ENCODE results near the gene SH2B3.
"Not testable (repeated sequence)": the region's sequence is repeated elsewhere in the genome, so short reads cannot be mapped to it uniquely, and the experiment has no call there.

The SH2B3 gene

DNA sequence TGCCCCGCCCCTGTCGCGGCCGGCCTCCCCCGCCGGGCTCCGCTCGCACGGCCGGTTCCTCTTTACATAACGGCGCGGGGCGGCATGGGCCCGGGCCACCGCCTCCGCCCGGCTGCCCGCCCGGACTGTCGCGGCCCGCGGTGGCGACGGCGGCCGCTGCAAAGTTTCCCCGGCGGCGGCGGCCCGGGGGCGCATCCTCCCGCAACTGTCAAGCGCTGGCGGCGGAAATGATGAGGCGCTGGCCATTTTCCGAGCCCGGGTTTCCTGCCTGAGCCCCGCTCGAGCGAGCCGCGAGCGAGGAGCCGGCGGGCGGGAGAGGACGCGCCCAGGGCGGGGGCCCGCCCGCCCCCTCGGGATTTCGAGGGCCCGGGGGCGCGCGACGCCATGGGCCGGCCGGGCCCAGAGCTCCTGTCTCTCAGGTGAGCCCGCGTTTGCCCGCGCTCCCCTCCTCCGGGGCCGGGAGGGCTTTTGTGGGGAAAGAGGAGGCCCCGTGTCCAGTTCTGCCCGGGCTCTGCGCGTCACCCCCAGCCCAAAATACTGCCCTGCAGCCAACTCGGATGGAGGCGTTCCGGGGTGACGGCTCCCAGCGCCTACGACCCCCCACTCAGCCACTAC lies at the start of gene SH2B3:
Gene SH2B3, plus strand, starts transcription at position 65 of the 615 bp plus-strand sequence. CDS start 12,223 bp downstream, outside the sequence.
- peak; percentile 88 for DNase-seq

DNA sequence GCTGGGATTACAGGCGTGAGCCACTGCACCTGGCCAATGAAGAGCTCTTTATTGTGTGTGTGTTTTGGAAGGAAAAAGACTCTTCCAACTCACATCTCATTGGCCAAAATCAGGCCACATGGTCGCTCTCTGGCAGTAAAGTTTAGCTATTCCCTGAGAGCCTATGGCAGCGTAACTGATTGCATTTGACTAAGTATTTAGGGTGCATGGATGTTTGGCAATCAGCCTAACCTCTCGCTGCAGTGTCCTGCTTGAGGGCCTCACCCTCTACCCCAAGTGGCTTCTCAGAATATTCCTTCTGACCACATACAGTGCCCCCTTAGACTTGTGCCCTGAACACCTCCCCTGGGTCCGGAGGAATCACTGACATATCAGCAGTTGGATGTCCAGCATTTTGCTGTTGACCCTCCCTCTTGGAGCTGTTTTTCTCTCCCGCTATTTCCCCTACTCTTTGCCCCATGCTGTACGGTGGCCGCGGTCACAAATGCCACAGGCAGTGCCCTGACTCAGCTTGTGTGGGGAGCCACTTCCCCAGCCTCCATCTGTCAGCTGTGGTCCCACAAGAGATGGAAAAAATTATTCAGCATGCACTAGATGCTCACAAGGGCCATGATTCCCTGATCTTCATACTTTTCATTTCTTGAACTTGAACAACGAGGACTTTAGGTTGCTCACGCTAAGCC lies 46.4 kb upstream of the SH2B3 start:
- DNase-seq = no peak

DNA sequence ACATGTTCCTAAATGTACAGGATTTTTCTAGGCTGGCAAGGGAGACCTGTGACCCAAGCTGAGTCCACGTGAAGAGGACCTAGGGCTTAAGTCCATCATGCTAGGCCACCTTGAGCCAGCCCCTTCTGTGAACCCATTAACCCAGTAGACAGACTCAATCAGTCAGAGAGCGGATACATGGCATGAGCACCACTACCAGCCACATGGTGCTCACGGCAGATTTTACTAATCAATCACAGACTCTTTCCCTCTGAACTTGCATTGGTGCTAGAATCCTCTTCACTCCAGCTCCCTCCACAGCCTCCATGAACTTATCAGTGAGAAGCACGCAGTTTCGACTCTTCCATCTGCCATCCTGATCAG lies 45.8 kb upstream of the SH2B3 start:
- no peak for DNase-seq

DNA sequence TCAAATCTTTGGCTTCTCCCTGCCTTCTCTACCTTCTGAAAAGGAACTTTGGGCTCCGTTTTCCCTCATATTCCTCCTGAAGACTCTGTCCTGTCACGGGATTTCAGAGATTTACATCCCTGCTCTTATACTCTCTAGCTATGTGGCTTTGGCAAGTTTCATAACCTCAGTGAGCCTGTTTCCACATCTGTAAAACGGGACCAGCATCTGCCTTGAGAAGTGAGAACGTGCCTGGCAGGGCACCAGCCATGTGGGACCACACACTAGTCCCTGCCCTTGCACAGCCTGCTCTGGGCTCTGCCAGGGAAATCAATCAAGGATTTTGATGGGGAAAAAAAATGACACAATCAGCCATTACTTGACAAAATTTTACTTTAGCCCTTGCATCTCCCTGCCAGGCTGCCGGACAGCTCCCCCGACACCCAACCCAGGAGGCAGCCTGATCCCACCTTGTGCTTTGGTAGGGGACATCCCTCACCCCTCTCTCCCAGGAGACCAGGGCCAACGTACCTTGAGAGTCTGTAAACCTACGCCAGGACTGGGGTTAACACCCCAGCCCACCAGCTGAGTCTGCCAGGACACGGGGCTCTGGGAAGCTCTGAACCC lies 45.3 kb upstream of the SH2B3 start:
- no peak for DNase-seq

DNA sequence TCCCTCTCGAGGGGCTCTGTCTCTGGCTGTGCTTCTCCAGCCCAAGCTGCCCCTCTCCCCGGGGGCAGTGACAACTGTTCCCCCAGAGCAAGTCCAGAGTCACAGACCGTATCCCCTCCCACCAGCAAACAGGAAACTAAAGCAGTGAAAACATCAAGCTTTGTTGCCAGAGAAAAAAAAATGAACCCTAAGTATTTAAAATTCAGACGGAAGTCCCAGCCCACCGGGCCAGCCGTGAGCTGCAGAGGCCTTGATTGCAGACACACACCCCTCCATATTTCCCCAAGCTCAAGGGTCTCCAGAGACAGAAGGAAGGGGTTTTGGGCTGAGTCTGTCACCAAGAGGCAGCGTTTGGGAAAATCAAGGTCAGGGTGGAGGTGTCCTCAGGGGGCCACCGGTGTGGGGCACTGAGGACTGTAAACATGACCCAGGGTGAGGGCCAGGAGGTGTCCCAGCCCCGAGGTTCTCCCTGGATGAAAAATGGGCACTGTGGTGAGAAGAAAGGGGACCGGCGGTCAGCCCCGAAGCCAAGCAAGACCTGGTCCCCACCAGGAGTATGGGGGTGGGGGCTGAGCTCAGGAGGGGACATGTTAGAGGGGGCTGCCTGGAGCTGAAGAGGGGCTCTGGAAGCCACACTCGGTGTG lies 44.5 kb upstream of the SH2B3 start:
- no peak for DNase-seq

DNA sequence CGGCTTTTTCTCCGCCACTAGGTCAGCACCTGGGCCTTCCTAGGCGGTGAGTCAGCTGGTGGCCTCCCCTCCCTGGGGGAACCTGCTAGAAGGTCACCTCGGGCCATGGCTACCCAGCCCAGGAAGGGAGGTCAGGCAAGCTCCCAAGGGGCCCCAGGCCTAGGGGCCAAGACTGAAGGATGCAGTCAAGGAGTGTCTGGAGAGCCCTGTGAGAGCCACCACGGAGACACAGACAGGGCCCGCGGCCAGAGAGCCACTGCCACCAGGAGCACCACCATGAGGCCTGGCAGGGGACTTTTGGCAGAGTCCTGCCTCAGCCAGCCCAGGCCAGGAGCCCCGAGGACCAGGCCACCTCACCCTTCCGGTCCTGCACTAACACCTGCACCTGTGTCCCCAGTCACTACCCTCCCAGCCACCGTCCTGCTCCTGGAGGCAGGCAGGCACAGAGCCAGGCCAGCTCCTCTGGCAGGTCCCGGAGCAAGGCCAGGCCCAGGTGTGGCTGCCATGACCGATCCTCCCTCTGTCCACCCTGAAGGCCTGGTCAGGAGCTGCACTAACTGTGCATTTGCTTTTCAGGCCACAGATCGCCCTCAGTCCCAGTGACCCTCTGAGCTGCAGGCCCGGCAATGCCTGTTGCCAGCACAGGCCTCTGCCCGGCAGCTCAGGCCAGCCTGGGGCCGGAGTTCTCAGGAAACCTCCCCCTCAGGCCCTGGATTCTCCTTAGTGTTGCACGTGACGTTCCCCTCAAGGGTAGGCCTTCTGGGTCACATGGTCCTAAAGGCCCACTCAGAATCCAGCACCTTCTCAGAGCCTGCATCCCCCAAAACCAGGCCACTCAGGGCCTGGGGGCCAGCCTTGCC lies 43.8 kb upstream of the SH2B3 start:
- no peak for DNase-seq

DNA sequence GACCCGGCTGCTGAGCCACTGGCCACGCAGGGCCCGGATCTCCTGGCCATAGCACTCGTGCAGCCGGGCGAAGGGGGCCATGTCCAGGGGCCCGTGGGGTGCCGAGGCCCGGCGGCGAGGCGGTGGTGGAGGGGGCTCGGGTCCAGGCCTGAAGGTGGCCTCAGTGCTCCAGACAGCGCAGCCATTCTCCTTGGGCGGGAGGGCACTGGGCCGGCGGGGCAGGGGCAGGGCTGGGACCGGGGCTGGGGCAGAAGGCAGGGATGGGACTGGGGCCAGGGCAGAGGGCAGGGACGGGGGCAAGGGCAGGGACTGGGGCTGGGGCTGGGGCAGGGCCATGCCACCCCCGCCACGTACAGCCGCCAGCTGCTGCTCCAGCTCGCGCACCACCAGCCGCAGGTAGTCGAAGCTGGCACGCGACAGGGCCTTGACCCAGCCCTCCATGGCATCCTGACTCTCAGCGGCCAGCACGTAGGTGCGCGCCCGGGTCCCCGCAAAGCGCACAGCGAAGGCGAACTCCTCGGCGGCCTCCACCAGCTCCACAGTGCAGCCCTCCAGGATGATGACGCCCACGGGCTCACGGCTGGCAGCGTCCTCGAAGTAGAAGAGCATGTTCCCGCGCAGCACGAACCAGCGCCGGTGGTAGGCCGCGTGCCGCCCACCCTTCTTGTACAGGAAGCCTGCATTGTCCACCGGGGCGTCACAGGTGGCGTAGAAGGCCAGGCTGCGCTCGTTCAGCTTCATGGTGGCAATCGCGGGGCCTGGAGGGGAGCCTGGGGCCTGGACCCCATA lies 42.8 kb upstream of the SH2B3 start:
- no peak for DNase-seq

DNA sequence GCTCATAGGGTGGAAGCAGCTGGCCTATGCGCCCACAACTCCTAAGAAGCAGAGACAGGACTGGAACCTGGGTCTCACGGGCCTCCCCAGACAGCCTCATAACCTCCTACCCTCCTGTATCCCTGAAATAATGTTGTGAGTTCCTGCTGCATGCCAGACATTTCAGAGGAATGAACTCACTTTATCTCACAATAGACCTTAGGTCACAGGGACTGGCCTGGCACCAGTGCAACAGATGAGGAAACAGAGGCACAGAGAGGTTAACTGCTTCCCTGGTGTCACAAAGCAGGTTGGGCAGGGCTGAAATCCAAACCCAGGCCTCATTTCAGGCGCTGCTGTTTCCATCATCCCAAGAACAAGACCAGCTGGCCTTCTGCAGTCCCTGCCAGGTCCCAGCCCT lies 42.1 kb upstream of the SH2B3 start:
- DNase-seq = no peak

DNA sequence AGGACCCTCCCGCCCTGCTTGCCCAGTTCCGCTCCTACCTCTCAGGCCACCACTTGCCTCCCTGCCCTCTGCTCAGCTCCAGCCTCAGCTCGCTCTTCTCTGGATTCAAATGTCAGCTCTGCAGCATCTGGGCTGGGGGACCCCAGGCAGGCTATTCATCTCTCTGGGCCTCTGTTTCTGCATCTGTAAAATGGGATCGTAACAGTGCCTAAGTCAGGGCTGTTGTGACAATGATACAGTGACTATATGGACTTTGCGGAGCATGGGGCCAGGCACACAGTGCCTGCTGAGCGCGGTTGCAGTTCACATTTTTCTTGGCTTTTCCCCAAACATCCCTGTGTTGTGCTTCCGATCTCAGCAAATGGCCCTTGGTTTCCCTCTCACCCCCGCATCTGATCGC lies 39.6 kb upstream of the SH2B3 start:
- DNase-seq = no peak

DNA sequence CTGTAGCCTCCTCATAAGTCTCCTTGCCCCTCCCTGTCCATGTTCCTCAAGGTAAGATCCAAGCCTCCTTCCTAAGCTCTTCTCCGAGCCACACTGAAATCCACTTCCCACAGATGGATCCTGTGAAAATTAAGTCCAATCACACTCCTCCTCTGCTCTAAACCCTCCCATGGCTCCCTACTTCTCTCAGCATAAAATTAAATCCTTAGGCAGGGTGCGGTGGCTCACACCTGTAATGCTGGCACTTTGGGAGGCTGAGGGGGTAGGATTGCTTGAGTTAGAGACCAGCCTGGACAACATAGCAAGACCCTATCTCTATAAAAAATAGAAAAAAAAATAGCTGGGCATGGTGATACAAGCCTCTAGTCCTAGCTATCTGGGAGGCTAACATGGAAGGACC lies 39.1 kb upstream of the SH2B3 start:
- no peak for DNase-seq

DNA sequence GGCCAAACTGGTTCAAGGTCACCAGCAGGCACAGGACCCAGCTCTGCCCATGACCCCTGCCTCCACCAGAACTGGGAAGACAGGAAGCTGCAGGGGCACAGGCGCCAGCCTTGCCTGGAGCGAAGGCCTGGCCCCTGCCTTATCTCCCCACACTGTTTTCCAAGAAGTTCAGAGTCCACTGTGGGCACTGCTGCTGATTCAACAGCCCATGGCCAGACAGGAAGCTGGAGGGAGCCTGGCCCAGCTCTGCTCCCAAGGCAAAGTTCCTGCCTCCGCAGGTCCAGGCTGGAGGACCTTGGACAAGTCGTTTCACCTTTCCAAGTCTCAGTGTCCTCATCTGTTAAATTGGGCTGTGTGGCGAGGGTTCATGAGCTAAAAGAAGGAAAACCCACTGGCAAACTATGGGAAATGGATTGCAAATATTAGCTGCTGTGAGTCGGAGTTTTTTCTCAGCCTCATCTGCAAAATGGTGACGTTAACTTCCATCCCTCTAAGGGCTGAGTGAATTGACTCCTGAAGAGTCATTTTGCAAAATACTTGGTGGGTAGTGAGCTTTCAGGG lies 38.0 kb upstream of the SH2B3 start:
- DNase-seq = no peak

DNA sequence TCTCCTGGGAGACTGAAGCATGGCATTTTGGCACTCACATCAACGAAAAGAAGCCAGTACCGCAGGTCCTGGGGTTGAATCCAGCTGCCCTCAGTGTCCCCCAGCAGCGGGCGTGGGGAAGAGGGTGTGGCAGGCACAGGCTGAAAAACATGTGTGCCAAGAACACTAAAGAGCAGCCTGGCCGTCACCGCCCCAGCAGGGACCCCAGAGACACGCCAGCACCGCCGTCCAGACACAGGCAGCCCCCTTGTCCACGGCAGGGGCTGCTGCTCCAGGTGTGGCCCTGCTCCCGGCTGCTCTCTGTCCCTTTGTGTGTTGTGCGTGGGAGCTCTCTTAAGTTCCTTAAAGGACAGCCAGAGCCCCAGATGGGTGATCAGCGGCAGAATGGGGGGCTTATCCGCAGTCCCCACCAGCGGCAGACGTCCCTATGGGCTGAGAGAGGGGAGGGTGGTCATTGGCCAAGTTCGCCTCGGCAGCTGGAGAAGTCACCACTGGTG lies 37.4 kb upstream of the SH2B3 start:
- no peak for DNase-seq

DNA sequence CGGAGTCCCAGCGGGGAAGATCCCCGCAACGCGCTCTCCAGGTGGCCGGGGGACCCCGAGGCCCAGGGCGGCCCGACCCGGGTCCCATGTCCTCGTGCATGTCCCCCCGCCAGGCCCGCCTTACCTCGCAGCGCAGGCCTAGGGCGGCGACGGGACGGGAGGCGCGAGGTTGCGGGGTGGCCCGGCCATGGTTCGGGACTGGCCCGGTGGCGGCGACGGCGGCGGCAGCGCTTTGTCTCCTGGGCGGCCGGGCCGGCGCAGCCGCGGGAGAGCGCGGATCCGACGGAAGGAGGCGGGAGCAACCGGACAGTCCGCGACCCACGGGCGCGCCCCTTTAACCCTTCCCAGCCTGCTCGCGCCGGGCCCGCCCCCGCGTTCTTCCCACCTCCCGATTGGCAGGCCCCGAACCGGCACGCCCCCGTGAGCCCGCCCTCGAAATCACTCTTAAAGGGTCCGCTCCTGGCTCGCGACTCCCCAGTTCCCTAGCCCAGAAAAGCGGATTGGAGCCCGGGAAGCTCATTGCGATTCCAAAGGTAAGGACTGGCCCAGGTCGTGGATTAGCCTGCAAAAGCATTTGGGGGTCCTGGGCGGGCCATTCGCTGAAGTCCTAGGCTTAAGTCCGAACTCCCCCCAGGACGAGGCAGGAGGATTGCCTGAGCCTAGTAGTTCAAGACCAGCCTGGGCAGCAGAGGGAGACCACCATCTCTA lies 36.8 kb upstream of the SH2B3 start, which contains the start of gene PHETA1:
Gene PHETA1, minus strand, starts transcription at position 308 of the 708 bp plus-strand sequence. CDS start 5,668 bp downstream, outside the sequence.
- DNase-seq = peak; percentile 71

DNA sequence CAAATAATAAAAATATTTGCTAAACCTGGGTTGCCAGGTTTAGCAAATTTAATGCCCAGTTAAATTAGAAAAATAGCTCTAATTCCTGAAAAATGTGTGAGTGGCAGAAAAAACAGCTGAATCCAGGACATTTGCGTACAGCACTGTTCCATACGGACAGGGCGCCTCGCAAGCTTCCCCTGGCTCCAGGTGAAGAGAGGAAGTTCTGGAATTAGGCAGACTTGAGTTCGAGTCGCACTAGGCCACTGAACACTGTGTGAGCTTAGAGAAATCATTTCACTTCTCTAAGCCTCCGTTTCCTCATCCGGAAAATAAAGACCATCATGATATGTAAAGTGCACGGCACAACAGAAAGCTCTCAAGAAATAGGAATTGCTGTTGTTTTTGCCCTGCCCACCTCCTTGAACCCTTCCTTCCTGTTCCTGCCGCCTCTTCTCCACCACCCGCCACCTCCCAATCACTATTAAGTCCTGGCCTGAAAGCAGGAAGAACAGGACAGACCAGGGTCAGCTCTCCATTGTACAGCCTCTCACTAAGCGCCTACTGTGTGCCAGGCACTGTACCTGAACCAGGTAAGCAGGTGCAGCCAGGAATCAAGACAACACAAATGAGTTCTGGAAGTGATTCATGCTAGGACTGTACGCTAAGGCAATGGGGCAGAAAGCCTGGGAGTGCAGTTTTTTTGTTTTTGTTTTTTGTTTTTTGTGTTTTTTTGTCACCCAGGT lies 36.1 kb upstream of the SH2B3 start:
- DNase-seq = no peak

DNA sequence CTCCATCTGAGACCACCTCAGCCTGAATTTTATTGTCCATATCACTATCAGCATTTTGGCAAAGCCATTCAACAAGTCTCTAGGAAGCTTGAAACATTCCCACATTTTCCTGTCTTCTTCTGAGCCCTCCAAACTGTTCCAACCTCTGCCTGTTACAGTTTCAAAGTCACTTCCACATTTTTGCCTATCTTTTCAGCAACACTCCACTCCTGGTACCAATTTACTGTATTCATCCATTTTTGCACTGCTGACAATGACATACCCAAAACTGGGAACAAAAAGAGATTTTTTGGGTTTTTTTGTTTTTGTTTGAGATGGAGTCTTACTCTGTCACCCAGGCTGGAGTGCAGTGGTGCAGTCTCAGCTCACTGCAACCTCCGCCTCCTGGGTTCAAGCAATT lies 32.5 kb upstream of the SH2B3 start:
- DNase-seq = not testable (repeated sequence)

DNA sequence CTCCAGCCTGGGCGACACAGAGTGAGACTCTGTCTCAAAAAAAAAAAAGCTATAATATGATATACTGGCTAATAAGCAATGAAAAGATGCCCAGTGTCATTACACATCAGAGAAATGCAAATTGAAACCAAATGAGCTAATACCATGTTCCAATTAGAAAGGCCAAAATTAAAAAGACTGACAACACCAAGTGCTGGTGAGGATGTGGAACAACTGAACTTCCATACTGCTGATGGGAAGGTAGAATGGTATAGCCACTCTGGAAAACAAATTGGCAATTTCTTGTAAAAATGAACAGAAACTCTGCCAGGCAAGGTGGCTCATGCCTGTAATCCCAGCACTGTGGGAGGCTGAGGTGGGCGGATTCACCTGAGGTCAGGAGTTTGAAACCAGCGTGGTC lies 28.3 kb upstream of the SH2B3 start:
- no peak for DNase-seq

DNA sequence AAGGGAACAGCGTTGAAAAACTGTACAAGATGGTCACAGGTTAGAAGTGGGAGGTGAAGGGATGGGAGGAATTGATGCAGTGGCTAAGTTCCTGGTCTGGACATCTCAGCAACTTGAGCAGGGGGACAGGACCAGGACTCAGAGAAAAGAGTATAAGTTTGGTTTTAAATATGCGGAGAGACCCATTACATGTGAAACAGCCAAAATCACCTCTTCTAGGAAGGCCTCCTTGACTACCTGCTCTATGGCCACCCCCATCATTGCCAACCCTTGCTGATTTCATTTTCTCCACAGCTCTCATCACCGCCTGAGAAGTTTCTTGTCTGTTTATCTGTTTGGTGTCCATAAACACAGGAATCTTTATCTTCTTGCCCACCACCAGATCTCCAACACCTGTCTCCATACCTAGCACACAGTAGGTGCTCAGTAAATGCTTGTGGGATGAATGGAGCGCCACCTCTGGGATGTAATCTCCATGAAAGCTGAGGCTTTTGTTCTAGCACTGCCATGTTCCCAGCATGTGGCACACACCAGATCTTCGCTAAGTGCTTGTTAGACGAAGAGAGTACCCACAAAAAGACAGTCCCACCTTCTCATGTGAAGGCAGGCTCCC lies 25.7 kb upstream of the SH2B3 start:
- no peak for DNase-seq

DNA sequence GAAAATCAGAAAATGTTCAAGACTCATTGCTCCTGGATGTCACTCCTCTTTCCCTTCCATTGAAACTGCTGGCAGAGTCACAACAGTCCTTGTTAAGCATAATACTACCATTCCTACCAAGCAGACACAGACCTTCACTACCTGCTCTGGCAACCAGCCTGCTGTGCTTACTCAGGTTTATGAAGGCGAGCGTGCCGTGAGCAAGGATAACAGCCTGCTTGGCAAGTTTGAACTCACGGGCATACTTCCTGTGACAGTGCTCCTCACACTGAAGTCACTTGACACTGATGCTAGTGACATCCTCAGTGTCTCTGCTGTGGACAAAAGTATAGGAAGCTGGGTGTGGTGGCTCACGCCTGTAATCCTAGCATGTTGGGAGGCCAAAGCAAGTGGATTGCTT lies 21.1 kb upstream of the SH2B3 start:
- DNase-seq = peak; percentile 46

DNA sequence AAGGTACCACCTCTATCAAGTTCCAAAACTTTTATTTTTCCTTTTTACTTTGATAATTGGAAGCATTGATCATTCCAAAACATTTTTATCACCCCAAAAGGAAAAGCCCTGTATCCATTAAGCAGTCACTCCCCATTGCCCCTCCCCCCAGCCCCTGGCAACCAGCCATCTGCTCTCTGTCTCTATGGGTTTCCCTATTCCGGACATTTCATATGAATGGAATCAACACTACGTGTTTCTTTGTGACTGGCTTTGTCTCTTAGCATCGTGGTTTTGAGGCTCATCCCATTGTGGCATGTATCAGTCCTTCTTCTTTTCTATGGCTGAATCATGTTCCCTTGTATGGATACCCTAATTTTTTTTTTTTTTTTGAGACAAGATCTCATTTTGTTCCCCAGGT lies 18.8 kb upstream of the SH2B3 start:
- no peak for DNase-seq
